GM04504 (cell line): ENCODE measurements around the gene KIF26B.

ENCODE experiments used
- DNase-seq: peaks from one replicate; pipeline ENCODE4 v3.0.0-alpha.2; 2012; ENCODE audit warnings: low read depth

Gene KIF26B

GRCh38 chr1:245465666-245466065 lies 310.9 kb downstream of the KIF26B start:
- no peak for DNase-seq

- no peak for DNase-seq
Measured at GRCh38 chr1:245466261-245466660, 311.5 kb downstream of the KIF26B start.

GRCh38 chr1:245467804-245468203 lies 313.0 kb downstream of the KIF26B start:
- no peak for DNase-seq

GRCh38 chr1:245469006-245469405 lies 314.2 kb downstream of the KIF26B start:
- DNase-seq: no peak

GRCh38 chr1:245469734-245470133 lies 314.9 kb downstream of the KIF26B start:
- no peak for DNase-seq

GRCh38 chr1:245475126-245475525 lies 320.3 kb downstream of the KIF26B start:
- DNase-seq: peak; percentile 24

DNA sequence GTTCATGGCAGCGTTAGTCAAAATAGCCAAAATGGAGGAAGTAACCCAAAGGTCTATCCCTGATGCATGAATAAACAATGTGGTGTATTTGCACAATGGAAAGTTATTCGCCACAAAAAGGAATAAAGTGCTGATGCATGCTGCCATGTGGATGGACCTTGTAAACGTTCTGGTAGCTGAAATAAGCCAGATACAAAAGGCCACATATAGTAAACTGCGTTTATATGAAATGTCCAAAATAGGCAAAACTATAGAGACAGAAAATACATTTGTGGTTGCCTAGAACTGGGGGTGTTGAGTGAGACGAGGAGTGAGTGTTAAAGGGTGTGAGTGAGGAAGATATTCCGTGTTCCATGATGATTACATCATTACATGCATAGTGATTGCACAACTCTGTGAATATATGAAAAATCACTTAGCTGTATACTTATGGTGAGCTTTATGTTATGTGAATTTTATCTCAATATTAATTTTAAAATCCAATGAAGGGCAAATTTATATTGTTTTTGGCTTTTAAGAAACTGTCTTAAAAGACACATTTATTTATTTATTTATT lies 321.3 kb downstream of the KIF26B start:
- DNase-seq: no peak

- no peak for DNase-seq
Measured at GRCh38 chr1:245477941-245478340, 323.2 kb downstream of the KIF26B start.

DNA sequence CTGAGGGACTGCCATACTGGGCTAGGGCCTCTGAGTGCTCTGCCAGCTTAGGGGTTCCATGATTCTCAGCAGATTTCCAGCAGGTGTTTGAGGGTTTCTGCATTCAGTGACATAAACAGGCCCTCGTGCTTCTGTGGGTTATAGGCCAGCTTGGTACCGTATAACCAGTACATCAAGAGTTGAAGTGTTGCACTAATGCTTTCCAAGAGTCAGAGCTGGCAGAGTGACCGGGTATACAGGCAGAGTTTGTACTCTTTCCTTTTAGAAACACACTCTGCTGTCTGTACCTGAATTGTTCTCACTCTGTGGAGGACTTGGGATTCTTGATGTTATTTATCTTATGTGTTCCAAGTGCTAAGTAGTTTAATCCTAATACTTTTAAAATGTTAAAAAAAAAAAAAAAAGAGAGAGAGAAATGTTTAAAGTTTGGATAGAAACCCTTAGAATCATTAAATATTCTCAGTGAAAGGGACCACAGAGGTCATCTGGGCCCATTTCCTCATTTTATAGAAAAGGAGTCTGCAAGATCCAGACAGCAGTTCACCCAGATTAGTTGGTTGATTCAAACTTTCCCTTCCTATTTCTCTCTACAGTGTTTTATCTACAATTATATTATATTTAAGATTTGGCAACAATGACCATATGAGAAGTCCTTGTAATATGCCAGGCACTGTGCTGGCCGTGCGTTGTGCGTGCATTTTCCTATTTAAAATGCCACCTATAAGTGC lies 325.8 kb downstream of the KIF26B start:
- no peak for DNase-seq

DNA sequence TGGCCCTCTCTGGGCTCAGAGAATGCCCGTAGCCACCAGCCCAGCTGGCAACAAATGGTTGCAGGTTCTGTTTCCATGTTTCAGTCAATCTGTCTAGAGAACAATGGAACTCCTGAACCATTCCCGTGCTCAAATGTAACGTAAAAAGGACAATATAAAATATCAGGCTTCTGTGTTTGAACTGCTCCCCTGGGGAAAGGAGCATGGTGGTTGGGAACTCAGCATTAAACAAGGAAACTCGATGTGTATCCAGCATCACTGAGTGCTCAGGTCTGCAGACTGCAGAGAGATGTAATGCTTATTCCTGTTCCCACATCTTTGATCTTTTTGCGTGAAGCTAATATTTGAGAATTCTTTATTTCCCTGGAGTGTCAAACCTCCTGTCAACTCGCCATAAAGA lies 326.5 kb downstream of the KIF26B start:
- no peak for DNase-seq

DNA sequence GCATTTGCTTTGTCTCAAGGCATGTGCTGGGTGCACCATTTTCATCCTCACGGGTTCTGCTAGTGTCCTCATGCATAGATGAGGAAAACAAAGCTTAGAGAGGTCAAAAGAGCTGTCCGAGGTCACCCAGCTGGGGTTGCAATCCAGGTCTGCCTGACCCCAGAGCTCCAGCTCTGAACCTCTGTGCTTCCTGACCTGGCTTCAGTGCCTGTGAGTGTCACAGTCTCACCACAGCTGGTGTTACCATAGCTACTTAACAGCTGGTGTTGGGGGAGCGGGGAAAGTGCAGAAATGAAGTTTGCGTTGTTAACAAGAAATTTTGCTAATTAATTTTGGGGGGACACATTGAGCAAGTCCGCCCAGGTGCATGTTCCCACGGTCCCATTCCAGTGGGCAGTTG lies 328.5 kb downstream of the KIF26B start:
- no peak for DNase-seq

- no peak for DNase-seq
Measured at GRCh38 chr1:245484176-245484575, 329.4 kb downstream of the KIF26B start.

GRCh38 chr1:245485996-245486395 lies 331.2 kb downstream of the KIF26B start:
- DNase-seq: no peak

DNA sequence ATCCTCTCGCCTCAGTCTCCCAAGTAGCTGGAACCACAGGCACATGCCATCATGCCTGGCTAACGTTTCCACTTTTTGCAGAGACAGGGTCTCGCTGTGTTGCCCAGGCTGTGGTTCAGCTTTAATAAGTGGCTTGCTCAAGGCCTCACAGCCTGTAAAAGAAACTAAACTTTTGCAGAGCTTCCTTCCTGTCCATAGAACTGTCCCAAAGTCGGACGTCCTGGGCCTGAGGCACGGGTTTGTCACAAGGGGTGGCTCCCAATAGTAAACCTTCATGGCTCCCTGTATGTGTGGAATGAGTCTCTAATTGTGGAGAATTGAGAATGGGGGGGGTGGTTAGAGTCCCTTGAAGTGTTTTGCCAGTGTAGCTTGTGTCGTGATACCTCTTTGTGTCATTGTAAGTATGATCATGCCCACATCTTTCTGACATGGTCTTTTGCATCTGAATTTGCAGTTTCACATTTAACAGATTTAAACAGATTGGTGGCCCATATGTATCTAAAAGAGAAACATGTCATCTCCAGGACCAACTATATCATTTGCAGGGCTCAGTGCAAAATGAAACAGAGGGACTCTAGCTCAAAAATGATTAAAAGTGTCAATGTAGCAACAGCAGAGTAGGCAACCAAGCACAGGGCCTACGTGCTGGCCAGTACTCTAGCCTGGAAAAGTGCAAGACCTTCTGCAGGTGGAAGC lies 332.1 kb downstream of the KIF26B start:
- no peak for DNase-seq

DNA sequence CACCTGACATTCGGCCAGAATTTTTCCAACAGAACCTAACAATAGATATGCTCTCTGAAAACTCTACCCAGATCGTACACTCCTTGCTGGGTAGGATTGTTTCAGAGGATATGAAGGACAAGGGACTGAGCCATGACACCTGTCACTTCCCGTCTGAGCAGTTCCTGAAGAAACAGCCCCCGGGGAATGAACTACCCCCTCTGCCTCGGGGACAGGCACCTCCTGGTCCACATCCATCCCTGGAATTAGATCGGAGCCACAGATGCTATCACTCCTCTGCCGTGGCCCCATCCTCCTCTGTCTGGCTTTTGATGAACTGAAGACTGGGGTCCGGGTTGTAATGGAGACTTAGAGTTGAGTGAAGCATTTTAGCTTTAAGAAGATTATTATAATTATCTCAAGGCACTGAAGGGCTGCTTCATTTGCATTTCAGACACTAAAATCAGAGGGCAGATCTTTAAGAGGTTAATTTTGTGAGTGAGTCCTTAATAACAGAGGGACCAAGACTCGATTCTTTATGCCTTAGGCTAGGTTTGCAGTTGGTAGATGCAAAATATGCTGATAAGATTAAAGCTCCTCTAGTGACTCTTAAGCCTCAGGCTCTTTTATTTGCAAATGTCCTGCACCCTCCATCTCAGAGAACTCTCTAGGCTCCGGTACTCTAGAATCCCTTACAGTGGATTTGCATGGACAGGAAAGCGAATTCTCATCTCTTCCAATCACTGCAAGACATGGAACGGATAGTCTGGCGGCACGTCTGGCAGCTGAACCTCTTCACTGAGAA lies 333.8 kb downstream of the KIF26B start:
- DNase-seq: no peak

GRCh38 chr1:245489838-245490237 lies 335.1 kb downstream of the KIF26B start:
- DNase-seq: no peak

DNA sequence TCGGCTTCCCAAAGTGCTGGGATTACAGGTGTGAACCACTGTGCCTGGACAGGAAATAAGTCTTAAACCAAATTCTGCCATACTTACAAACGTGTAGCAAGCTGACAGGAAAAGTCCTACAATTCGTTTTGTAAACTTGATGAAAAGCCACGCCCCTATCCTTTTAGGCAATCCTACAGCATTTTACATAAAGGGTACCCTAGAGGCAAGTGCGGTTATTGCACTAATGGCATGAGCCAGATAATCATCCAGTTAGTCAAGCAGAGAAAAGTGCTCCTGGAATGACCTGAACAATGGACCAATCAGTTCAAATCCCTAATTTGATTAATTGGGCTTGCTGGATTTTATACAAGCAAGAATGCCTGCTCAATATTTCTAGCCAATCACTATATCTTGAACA lies 338.2 kb downstream of the KIF26B start:
- DNase-seq: no peak

GRCh38 chr1:245495681-245496080 lies 340.9 kb downstream of the KIF26B start:
- DNase-seq: no peak

- peak; percentile 77 for DNase-seq
Measured at GRCh38 chr1:245500546-245500945, 345.8 kb downstream of the KIF26B start.

DNA sequence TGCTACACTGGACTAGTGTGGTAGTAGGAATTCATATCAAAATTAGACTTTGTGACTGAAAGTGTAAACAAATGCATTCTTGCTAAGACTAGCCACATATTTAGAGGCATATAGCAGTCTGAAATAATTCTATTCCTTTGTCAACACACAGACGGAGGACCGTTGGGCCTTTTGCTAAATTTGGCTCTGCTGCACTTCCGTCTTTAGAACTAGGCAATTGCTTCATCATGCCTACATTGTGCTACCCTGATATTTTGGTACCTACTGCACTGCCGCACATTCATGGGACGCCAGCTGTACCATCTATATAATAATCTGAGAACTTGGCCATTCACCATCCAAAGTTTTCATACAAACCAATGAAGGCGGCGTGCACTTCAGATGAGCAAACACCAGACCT lies 346.8 kb downstream of the KIF26B start:
- no peak for DNase-seq

GRCh38 chr1:245503548-245503947 lies 348.8 kb downstream of the KIF26B start:
- DNase-seq: no peak

DNA sequence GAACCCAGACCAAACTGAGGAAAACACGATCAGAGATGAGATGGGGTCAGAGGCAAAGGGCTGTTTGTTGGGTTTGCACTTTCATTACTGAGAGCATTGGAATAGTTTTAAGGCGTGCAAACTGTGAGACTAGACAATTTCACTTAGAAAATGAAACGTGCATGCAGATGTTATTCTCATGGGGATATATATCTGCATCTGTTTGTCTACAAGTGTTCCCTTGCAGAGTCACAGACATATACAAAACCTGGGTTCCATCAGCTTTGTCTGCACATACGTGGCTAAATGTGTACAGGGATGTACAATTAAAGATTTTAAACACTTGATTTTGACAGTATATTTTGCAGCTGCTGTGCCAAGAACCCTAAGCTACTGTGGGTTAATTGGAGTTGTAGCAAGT lies 355.4 kb downstream of the KIF26B start:
- DNase-seq: no peak
